Astrocyte of the cerebellum (primary cell): ENCODE results near the gene SMYD2.

Experiments
- DNase-seq: peaks from one replicate; pipeline ENCODE4 v3.0.0-alpha.2; 2011; ENCODE audit warnings: low read depth
- H3K4me3 ChIP-seq: 2 replicates; pipeline ENCODE4 v1.5.1; 2011; ENCODE audit warnings: mild to moderate bottlenecking, low read depth, low read length, moderate library complexity
- in situ Hi-C: cut with HindIII; loops from 2 replicates; pipeline ENCODE4 v1.10.0; 2017; ENCODE audit warnings: low sequenced_read_pairs
- TF ChIP-seq, protein P1 (sequence below): IDR thresholded peaks from 2 replicates; pipeline ENCODE4 v1.5.1; 2012; ENCODE audit warnings: low read length, low read depth, moderate library complexity, mild to moderate bottlenecking; ENCODE audit errors: missing control alignments

SMYD2 gene

DNA sequence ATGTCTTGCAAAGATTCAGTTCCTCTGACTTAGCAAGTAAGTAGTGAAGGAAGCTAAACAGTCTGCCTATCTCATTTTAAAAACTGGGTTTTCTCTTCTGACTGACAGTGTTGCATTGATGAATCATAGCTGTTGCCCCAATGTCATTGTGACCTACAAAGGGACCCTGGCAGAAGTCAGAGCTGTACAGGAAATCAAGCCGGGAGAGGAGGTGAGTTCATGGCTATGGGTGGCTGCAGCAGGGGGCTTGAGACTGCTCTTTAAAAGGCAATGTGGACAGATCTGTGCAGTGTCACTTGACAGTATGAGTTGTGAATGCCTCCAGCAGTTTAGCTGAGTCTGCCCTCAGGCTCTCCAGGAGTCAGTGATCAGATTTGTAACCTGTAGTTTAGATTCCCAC lies 46.6 kb downstream of the SMYD2 start:
- TF ChIP-seq, protein P1, sequence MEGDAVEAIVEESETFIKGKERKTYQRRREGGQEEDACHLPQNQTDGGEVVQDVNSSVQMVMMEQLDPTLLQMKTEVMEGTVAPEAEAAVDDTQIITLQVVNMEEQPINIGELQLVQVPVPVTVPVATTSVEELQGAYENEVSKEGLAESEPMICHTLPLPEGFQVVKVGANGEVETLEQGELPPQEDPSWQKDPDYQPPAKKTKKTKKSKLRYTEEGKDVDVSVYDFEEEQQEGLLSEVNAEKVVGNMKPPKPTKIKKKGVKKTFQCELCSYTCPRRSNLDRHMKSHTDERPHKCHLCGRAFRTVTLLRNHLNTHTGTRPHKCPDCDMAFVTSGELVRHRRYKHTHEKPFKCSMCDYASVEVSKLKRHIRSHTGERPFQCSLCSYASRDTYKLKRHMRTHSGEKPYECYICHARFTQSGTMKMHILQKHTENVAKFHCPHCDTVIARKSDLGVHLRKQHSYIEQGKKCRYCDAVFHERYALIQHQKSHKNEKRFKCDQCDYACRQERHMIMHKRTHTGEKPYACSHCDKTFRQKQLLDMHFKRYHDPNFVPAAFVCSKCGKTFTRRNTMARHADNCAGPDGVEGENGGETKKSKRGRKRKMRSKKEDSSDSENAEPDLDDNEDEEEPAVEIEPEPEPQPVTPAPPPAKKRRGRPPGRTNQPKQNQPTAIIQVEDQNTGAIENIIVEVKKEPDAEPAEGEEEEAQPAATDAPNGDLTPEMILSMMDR, result no peak
- in situ Hi-C loops, result loop anchor here (5.0 to 25.0 kb wide), 5 partner anchors 65 to 1240 kb away; no protein-coding TSS in a partner anchor
- no peak for DNase-seq
- H3K4me3 ChIP-seq, result no peak overlapping the region

DNA sequence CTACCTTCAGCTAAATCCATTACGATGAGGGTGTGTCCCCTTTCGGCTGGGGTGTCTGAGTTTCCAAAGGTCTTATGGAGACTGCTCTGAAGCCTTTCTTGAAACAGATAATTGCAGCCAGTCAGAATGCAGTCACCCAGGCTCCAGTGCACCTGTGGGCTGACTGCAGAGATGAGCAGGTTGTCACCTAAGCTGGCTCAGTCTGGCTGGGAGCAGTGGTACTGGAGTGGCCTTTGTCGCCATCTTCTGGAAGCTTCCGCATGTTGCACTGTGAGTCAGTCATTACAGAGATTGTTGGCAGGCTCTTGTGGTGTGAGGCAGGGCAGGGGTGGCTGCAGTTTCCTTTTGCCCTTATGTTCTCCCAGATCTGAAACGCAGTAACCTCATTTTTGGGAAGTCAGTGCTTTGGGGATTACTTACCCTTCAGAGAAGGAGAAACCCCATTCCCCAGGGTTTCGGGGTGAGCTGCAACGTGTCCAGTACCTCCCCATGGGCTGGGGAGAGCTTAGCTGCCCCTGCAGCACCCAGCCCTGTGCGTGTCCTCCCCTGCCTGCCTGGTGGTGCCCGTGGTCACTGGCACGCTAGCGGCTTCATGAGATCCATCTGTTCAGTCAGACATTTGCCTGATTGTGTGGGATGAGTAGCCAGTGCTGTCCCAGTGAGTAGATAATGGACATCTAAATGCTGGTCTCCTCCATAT lies 48.0 kb downstream of the SMYD2 start:
- no peak overlapping the region for H3K4me3 ChIP-seq
- in situ Hi-C loops, result loop anchor here (5.0 to 25.0 kb wide), 5 partner anchors 67 to 1242 kb away; no protein-coding TSS in a partner anchor
- peak; percentile 67 for DNase-seq

DNA sequence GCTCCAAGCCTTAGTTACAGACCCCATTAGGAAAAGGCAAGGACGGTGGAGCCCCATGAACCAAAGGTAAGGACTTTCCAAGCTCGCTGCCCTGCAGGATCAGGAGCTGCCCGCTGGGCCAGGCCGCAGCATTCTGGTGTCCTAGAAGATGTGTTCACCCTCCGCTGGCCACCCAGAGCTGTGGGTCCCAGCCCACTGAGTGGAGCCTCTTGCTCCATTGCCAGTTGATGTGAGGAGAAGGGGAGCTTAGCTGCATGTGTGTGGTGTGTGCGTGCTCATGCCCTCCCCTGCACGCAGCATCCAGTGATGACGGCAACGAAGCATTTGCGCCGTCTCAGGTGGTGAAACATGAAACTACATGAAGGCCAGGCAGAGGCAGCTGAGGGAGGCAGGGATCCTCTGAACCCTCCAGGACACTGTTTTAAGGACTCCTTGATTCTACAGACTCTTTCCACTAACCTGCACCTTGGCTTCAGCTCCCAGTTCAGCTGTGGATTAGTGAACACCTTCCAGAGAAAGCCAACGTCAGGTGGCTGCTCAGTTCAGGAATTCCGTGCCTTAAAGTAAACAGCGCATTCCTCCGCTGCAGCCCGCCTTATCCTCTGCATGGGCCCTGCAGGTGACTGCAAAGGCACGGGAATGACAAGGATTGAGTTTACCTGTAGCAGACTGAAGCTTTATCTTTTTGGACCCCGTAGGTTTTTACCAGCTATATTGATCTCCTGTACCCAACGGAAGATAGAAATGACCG lies 48.7 kb downstream of the SMYD2 start:
- TF ChIP-seq, protein P1, result no peak
- no peak for DNase-seq
- in situ Hi-C loops, result loop anchor here (5.0 to 25.0 kb wide), 5 partner anchors 67 to 1242 kb away; no protein-coding TSS in a partner anchor
- H3K4me3 ChIP-seq, result no peak overlapping the region

More for the DNA sequence above, 48.0 kb downstream of the SMYD2 start:
- TF ChIP-seq, protein P1, result peak; percentile 91

DNA sequence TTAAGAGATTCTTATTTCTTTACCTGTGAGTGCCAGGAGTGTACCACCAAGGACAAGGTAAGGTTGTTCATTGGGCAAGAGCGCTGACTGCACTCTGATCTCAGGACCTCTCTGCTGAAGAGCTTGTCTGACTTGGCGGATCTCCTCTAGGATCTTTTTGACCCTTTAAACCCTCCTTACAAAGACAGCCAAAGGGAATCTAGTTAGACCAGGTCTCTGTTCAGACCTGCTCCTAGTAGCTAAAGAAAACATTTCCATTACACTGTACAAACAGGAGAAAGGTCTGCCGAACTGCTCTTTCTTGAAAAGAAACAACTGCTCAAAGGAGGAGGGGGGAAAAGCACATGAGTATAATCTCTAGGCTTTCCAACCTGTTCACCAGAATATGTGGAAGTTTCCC lies 49.3 kb downstream of the SMYD2 start:
- TF ChIP-seq, protein P1, result no peak
- no peak overlapping the region for H3K4me3 ChIP-seq
- no peak for DNase-seq
- in situ Hi-C loops, result loop anchor here (25.0 kb wide), 2 partner anchors 257 to 1243 kb away; no protein-coding TSS in a partner anchor

DNA sequence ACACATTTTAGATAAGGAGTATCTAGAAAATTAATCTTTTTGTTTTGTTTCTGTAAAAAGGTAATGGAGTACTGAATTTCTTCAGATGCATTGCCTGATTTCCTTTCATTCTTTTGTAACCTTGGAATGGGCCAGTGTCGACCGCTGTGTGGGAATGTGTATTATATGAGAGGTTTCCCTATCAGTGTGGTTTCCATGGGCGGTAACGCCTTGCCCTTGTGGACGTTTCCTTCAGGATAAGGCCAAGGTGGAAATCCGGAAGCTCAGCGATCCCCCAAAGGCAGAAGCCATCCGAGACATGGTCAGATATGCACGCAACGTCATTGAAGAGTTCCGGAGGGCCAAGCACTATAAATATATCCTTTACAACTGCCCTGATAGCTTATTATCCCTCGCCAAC lies 49.8 kb downstream of the SMYD2 start:
- in situ Hi-C loops, result loop anchor here (25.0 kb wide), 2 partner anchors 257 to 1243 kb away; no protein-coding TSS in a partner anchor
- TF ChIP-seq, protein P1, result no peak
- no peak overlapping the region for H3K4me3 ChIP-seq
- DNase-seq, result no peak

DNA sequence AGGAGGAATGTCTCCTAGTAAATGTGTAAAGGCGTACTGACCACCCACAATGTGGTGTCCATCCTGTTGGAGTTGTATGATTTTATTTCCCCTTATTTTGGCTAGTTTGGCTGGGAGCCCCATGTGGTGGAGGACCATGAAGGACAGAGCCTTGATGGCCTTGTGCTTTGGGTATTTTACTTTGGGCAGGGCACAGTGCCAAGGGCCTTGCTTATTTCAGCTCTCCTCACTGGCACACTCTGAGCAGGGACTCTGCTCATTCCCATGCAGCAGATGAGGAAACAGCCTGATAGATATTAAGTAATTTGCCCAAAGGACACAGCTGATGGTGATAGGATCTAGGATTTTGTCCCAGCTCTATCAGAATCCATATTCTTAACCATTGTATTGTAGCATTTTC lies 50.2 kb downstream of the SMYD2 start:
- H3K4me3 ChIP-seq, result no peak overlapping the region
- in situ Hi-C loops, result loop anchor here (25.0 kb wide), 2 partner anchors 256 to 1244 kb away; no protein-coding TSS in a partner anchor
- TF ChIP-seq, protein P1, result no peak
- DNase-seq, result no peak
